Measurements from ENCODE around the gene MEF2C. TPM values are rescaled to one million over a fixed set of nuclear protein-coding genes. Genes with fewer than 3 reads are reported as not detected.

The MEF2C gene
- total and polyA plus RNA-seq, 2 experiments from 2014 or later: 3.2 to 3.4 TPM

GRCh38 chr5:88895681-88896501, 12.9 kb upstream of the MEF2C start:
- Histone ChIP-seq H3K4me3 (no peak overlapping the region), H3K36me3 (ENCODE audit: low read depth) (no peaks in the 10 kb centered on the region), H3K9ac (no peak overlapping the region), H3K27me3 (replicated peaks; ENCODE audit: insufficient read depth) (no peaks in the 10 kb centered on the region), H3K79me2 (ENCODE audit: insufficient read depth) (no peaks in the 10 kb centered on the region), H3K9me3 (ENCODE audit: low read depth) (no peaks in the 10 kb centered on the region), H3K4me2 (ENCODE audit: unreplicated experiment) (no peak overlapping the region), H2AFZ (no peak overlapping the region), H3K4me1 (ENCODE audit: insufficient read depth) (no peaks in the 10 kb centered on the region), H3K27ac (no peak overlapping the region), H3F3A (ENCODE audit: insufficient read depth) (no peaks in the 10 kb centered on the region), H4K20me1 (ENCODE audit: insufficient read depth) (no peaks in the 10 kb centered on the region), H3K9me2 (ENCODE audit: insufficient read depth) (no peaks in the 10 kb centered on the region)
- WGBS, 2 experiments (ENCODE audit: low coverage in 1 of 2, low lambda C conversion rate in 2 of 2, missing lambda C conversion rate in 2 of 2): 86 to 90% methylated on average over 10 of the region's 10 CpGs
- in situ Hi-C loops (cut with MboI): loop anchor here (25.0 kb wide), 2 partner anchors 1366 to 1516 kb away; partner anchors contain the start of gene CETN3
- no peak for DNase-seq
- TF ChIP-seq EZH2phosphoT487 (IDR thresholded peaks at IDR 0.05; ENCODE audit: insufficient read depth, low read depth): no peak
- TF ChIP-seq EZH2 (IDR thresholded peaks at IDR 0.05; ENCODE audit: insufficient read depth, poor library complexity, severe bottlenecking): no peak

- H3K27me3 ChIP-seq (replicated peaks; ENCODE audit: insufficient read depth): no peaks in the 10 kb centered on the region
- no peak overlapping the region for H3K4me2 ChIP-seq (ENCODE audit: unreplicated experiment)
- H3K9me3 ChIP-seq (ENCODE audit: low read depth): no peaks in the 10 kb centered on the region
- H4K20me1 ChIP-seq (ENCODE audit: insufficient read depth): no peaks in the 10 kb centered on the region
- in situ Hi-C loops (cut with MboI): loop anchor here (25.0 kb wide), 2 partner anchors 1370 to 1520 kb away; partner anchors contain the start of gene CETN3
- peaks cover 5% of the 10 kb centered on the region; the same call in 1 of the 2 replicates for H3F3A ChIP-seq (ENCODE audit: insufficient read depth)
- no peak overlapping the region for H3K4me3 ChIP-seq
- TF ChIP-seq EZH2 (IDR thresholded peaks at IDR 0.05; ENCODE audit: insufficient read depth, poor library complexity, severe bottlenecking) (no peak), EZH2phosphoT487 (IDR thresholded peaks at IDR 0.05; ENCODE audit: insufficient read depth, low read depth) (no peak)
- H3K4me1 ChIP-seq (ENCODE audit: insufficient read depth): no peaks in the 10 kb centered on the region
- H3K9ac ChIP-seq: no peak overlapping the region
- no peak overlapping the region for H3K27ac ChIP-seq
- no peaks in the 10 kb centered on the region for H3K9me2 ChIP-seq (ENCODE audit: insufficient read depth)
- no peaks in the 10 kb centered on the region for H3K79me2 ChIP-seq (ENCODE audit: insufficient read depth)
- H2AFZ ChIP-seq: no peak overlapping the region
- DNase-seq: no peak
- no peaks in the 10 kb centered on the region for H3K36me3 ChIP-seq (ENCODE audit: low read depth)
- WGBS, 2 experiments (ENCODE audit: low coverage in 1 of 2, low lambda C conversion rate in 2 of 2, missing lambda C conversion rate in 2 of 2): 94 to 97% methylated on average over 3 of the region's 3 CpGs
Observed at GRCh38 chr5:88892669-88893068, 9.7 kb upstream of the MEF2C start.

GRCh38 chr5:88890070-88890781, 7.2 kb upstream of the MEF2C start:
- Histone ChIP-seq H3K9me3 (ENCODE audit: low read depth) (no peaks in the 10 kb centered on the region), H3K9me2 (ENCODE audit: insufficient read depth) (no peaks in the 10 kb centered on the region), H3K4me2 (ENCODE audit: unreplicated experiment) (peak overlapping the region; percentile 90), H3K9ac (peak overlapping the region; percentile 65), H3K27ac (no peak overlapping the region), H3F3A (ENCODE audit: insufficient read depth) (peaks cover 11% of the 10 kb centered on the region), H3K4me3 (peak overlapping the region; percentile 86), H2AFZ (peak overlapping the region; percentile 89), H3K27me3 (replicated peaks; ENCODE audit: insufficient read depth) (no peaks in the 10 kb centered on the region), H3K4me1 (ENCODE audit: insufficient read depth) (peaks cover 6% of the 10 kb centered on the region; the same call in 1 of the 2 replicates), H4K20me1 (ENCODE audit: insufficient read depth) (no peaks in the 10 kb centered on the region), H3K79me2 (ENCODE audit: insufficient read depth) (no peaks in the 10 kb centered on the region), H3K36me3 (ENCODE audit: low read depth) (no peaks in the 10 kb centered on the region)
- 40 to 42% methylated on average over 10 of the region's 10 CpGs for WGBS, 2 experiments (ENCODE audit: low coverage in 1 of 2, low lambda C conversion rate in 2 of 2, missing lambda C conversion rate in 2 of 2)
- in situ Hi-C loops (cut with MboI): loop anchor here (25.0 kb wide), 2 partner anchors 1372 to 1522 kb away; partner anchors contain the start of gene CETN3
- TF ChIP-seq EZH2 (IDR thresholded peaks at IDR 0.05; ENCODE audit: insufficient read depth, poor library complexity, severe bottlenecking): no peak
- no peak for TF ChIP-seq EZH2phosphoT487 (IDR thresholded peaks at IDR 0.05; ENCODE audit: insufficient read depth, low read depth)
- DNase-seq: no peak

All from GM23248 (cell line).